Spinal cord (tissue), 10 donors: Measurements from ENCODE around the gene MTHFR. TPM values are rescaled to one million over a fixed set of nuclear protein-coding genes. Genes with fewer than 3 reads are reported as not detected.

Source experiments
- DNase-seq, 6 donors: peaks; one replicate each; pipeline versions ENCODE4 v3.0.0 to v3.0.0-alpha.2; 2013 to 2015; ENCODE audit warnings: low spot score in 6 of 6, low read depth in 4 of 6
- H3K27ac ChIP-seq: one replicate; pipeline ENCODE4 v1.5.1; 2013; ENCODE audit warnings: low read depth, low read length, control low read depth
- H3K27me3 ChIP-seq: one replicate; pipeline ENCODE4 v1.6.1; 2013; ENCODE audit warnings: low read length; ENCODE audit not compliant: control insufficient read depth, insufficient read depth
- H3K36me3 ChIP-seq: one replicate; pipeline ENCODE4 v1.6.1; 2013; ENCODE audit warnings: low read length; ENCODE audit not compliant: control insufficient read depth, insufficient read depth
- H3K4me1 ChIP-seq: one replicate; pipeline ENCODE4 v1.6.1; 2013; ENCODE audit warnings: low read length; ENCODE audit not compliant: control insufficient read depth, insufficient read depth
- H3K4me3 ChIP-seq: one replicate; pipeline ENCODE4 v1.5.1; 2013; ENCODE audit warnings: low read depth, low read length, control low read depth
- H3K9me3 ChIP-seq: one replicate; pipeline ENCODE4 v1.6.1; 2013; ENCODE audit warnings: low read length; ENCODE audit not compliant: control insufficient read depth, insufficient read depth
- WGBS: methylation state at CpG from one replicate; pipeline ENCODE4 v1.1.5; 2013; ENCODE audit warnings: missing lambda C conversion rate; ENCODE audit not compliant: insufficient coverage; 5-methylcytosine and 5-hydroxymethylcytosine counted together
- polyA plus RNA-seq, 2 donors: library from polyadenylated mRNA; unstranded; fragments of 120-200 nt; gene quantifications; one replicate each; pipeline ENCODE4 v1.2.1, GENCODE V29; 2013; ENCODE audit not compliant: insufficient read length in 2 of 2
- total RNA-seq, 2 donors: library from RNA; depleted of rRNA in 1 of 2; stranded (reverse); fragments of 120-200 nt in 1 of 2; fragments of >200 nt in 1 of 2; gene quantifications; one replicate each; pipeline versions ENCODE4 v1.2.3 to v1.2.4, GENCODE V29; 2013 to 2014
- donor health status: healthy.

Gene MTHFR
- total and polyA plus RNA-seq, 4 donors: 20.9 to 49.1 (median 31.0) TPM

DNA sequence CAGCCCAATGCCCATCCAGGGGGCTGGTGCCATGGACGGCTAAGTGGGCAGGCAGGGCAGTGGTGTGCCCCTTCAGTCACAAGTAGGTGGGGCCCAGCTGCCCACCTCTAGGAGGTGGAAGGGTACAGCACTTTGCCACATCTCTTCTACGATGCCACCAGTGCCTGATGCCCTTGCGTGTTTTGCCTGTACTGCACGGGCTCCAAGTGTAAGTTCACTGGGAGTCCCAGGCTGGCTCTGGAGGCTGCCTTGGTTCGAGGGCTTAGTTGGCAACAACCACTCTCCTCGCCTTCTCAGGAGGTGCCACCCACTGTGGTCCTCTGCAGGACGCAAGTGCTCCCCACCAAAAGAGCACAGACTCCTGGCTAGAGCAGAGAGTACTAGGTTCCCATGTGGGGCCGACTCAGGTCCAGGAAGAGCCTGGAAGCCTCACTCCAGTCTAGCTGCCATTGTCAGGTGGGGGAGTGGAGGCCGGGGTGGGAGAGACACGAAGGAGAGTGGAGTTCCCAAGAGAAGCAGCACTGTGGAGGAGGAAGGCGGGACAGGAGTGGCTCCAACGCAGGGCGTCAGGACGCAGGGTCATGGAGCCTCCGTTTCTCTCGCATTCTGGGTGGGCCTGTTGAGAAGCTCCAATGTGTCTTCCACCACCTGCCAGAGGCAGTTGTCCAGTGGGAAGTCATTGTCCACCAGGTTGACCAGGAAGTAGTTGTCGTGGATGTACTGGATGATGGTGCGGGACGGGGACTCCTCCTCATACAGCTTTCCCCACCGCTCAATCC is 15.5 kb downstream of the MTHFR start:
- Histone ChIP-seq H3K9me3 (no peaks in the 10 kb centered on the region), H3K4me3 (no peak overlapping the region), H3K27ac (peak overlapping the region; percentile 57), H3K4me1 (peaks cover 34% of the 10 kb centered on the region), H3K36me3 (peaks cover 75% of the 10 kb centered on the region), H3K27me3 (no peaks in the 10 kb centered on the region)
- 93% methylated on average over 20 of the region's 20 CpGs for WGBS
- DNase-seq: no peak

- H3K27ac ChIP-seq: peak overlapping the region; percentile 43
- H3K9me3 ChIP-seq: no peaks in the 10 kb centered on the region
- peaks cover 66% of the 10 kb centered on the region for H3K36me3 ChIP-seq
- 69% methylated on average over 9 of the region's 13 CpGs for WGBS
- H3K27me3 ChIP-seq: no peaks in the 10 kb centered on the region
- no peak overlapping the region for H3K4me3 ChIP-seq
- DNase-seq: no peak
- H3K4me1 ChIP-seq: peaks cover 42% of the 10 kb centered on the region
Observed at GRCh38 chr1:11789126-11790067, 16.4 kb downstream of the MTHFR start.

DNA sequence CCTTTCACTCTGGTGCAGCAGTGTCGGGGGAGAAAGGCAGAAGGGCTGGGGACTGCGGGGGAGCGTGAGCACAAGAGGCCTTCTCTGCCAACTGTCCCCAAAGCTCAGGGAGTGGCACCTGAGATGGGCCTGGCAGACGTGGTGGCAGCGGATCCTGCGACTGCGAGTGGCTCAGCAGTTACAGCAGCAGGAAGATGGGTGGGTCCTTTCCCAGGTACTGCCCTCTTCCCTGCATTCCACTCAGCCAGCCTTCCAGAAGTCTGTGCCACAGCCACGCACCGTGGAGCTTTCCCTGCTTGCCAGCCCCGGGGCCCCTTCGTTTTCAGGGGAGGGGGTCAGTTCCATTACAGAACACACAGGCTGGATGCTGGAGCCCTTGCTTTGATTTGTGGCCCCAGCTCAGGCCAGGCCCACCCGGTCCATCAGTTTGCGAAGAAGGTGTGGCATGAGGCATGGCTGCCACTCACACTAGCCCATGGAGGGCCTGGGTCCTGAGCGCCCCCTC is 17.2 kb downstream of the MTHFR start:
- H3K4me1 ChIP-seq: peaks cover 46% of the 10 kb centered on the region

DNA sequence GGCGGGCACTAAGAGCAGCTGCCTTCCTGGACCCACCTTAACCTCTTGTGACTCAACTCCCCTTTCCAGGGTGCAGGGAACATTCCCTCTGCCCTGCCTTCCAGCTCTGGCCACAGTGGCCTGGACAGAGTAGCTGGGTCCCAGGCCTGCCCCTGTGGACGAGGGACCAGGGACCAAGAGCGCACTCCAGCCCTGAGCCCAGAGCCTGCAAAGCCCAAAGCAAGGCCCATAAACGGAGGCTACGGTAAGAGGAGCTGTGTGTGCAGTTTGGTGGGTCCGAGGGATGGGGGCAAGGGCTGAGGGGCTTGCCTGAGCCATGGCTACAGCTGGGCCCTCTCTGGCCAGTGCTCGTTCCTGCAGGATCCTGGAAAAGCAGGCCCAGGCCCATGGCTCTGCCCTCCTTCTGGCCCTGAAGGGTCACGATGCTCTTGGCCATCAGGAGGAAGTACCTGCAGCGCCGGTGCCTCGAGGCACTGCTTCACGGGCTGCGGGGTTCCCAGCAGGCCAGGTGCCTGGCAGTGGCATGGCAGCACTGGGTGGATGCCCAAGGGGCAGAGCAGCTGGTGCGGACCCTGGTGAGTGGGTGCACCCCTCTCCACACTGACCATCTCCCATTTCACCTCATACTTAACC is 17.8 kb downstream of the MTHFR start:
- Histone ChIP-seq H3K27me3 (no peaks in the 10 kb centered on the region), H3K9me3 (no peaks in the 10 kb centered on the region), H3K4me1 (peaks cover 46% of the 10 kb centered on the region), H3K27ac (peak overlapping the region; percentile 80), H3K36me3 (peaks cover 53% of the 10 kb centered on the region), H3K4me3 (peak overlapping the region; percentile 2)
- 79% methylated on average over 14 of the region's 14 CpGs for WGBS
- DNase-seq: no peak

More for the DNA sequence above, 17.2 kb downstream of the MTHFR start:
- no peak overlapping the region for H3K4me3 ChIP-seq
- 92% methylated on average over 11 of the region's 14 CpGs for WGBS
- no peaks in the 10 kb centered on the region for H3K27me3 ChIP-seq
- peaks cover 58% of the 10 kb centered on the region for H3K36me3 ChIP-seq
- no peak overlapping the region for H3K27ac ChIP-seq
- DNase-seq: no peak
- H3K9me3 ChIP-seq: no peaks in the 10 kb centered on the region

DNA sequence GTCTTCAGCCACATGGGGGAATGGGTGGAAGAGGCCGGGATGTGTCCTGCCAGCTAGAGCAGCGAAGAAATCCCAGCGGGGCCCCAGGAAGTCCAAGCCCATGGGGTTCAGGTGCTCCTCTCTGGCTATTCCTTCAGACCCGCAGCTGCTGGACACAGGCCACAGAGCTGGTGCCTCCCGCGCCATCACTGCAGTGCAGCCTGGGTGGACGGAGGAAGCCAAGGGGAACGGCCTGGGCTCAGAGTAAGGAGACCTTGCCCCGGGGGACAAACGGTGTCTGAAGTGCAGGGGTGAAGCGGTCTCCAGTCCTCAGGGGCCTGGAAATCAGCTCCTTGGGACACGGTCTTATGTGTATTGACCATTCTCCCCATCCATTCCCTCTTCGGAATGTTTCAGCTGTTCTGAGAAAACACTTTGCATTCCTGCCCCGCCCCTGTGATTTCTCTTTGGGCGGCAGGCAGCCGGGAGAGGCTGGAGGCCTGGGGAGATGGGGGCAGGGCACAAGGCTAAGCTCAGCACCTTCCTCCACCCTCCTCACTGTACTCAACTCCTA is 18.4 kb downstream of the MTHFR start:
- no peaks in the 10 kb centered on the region for H3K9me3 ChIP-seq
- H3K27me3 ChIP-seq: no peaks in the 10 kb centered on the region
- DNase-seq: peak in 2 of 6 donors; percentile 17 to 66
- peak overlapping the region; percentile 2 for H3K4me3 ChIP-seq
- peak overlapping the region; percentile 80 for H3K27ac ChIP-seq
- 24% methylated on average over 14 of the region's 16 CpGs for WGBS
- H3K4me1 ChIP-seq: peaks cover 46% of the 10 kb centered on the region
- peaks cover 48% of the 10 kb centered on the region for H3K36me3 ChIP-seq

DNA sequence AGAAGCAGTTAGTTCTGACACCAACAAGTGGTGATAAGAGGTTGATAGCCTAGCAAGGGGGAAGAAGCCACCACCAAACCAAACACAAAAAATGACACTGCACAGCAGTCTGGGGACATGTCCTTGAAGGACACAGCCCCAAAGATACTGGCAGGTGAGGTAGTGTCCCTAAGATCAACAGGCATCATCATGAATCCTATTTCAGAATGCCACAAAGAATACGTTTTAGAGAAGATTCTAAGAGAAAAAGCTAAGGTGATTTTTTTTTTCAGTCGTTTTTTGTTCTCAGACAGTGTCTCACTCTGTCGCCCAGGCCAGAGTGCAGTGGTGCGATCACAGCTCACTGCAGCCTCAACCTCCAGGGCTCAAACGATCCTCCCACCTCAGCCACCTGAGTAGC is 19.6 kb downstream of the MTHFR start:
- Histone ChIP-seq H3K4me1 (peaks cover 42% of the 10 kb centered on the region), H3K27ac (no peak overlapping the region)

GRCh38 chr1:11784993-11785769 is 20.6 kb downstream of the MTHFR start:
- peaks cover 35% of the 10 kb centered on the region for H3K4me1 ChIP-seq
- peak in 2 of 6 donors; percentile 46 to 61 for DNase-seq
- H3K27me3 ChIP-seq: no peaks in the 10 kb centered on the region
- peak overlapping the region; percentile 15 for H3K27ac ChIP-seq
- peaks cover 28% of the 10 kb centered on the region for H3K36me3 ChIP-seq
- 12% methylated on average over 29 of the region's 30 CpGs for WGBS
- no peaks in the 10 kb centered on the region for H3K9me3 ChIP-seq
- peak overlapping the region; percentile 16 for H3K4me3 ChIP-seq

More for the DNA sequence above, 19.6 kb downstream of the MTHFR start:
- Histone ChIP-seq H3K27me3 (no peaks in the 10 kb centered on the region), H3K4me3 (no peak overlapping the region), H3K36me3 (peaks cover 38% of the 10 kb centered on the region), H3K9me3 (no peaks in the 10 kb centered on the region)
- no peak for DNase-seq
- WGBS: 80% methylated on average over 1 of the region's 5 CpGs

DNA sequence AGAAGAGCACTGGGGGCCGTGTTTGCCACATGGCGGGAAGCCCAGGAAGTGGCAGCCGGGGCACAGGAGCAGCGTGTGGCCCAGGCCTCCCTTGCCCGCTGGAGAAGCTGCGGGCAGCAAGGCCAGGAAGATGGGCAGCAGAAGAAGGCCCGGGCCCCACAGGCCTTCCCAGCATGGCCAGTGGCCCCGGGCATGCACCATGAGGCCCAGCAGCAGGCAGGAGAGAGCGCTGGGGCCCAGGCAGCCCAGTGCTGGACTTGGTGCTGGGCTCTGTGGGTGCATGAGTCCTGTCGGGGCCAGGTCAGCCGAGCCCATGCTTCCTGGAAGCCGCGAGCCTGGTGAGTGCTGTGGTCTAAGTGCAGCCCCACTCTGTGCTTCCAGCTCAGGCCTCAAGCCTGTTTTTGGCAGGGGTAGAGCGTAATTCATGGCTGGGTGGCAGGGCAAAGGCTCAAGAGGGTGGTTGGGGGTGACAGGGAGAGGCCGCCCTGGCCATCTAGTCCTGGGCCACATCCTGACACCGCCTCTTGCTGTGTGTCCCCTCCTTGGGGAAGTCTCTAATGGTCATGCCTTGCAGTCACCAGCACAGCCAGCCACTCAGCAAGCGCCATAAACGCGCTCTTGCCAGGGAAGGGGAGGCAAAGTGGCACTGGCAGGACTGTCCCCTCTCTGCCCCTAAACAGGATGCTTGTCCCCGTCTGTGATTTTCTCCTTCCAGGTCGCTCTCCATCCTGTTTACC is 21.3 kb downstream of the MTHFR start:
- Histone ChIP-seq H3K27ac (peak overlapping the region; percentile 15), H3K36me3 (peaks cover 21% of the 10 kb centered on the region), H3K27me3 (no peaks in the 10 kb centered on the region), H3K4me1 (peaks cover 27% of the 10 kb centered on the region), H3K9me3 (no peaks in the 10 kb centered on the region), H3K4me3 (peak overlapping the region; percentile 16)
- no peak for DNase-seq
- WGBS: 78% methylated on average over 16 of the region's 21 CpGs
